Activated B cell treated with CpG ODN at 0.5 μM for 24 hours (primary cell): ENCODE results near the gene CA10. TPM values are rescaled to one million over a fixed set of nuclear protein-coding genes. Genes with fewer than 3 reads are reported as not detected.

Experiments used
- ATAC-seq: fragments of 200-7000 bp; cut with Tn5 transposase; one replicate; pipeline ENCODE4 v1.10.0; 2021; ENCODE audit warnings: low read depth, mild to moderate bottlenecking, moderate library complexity
- CTCF ChIA-PET: fragments of 350-600 bp; sonication (Branson Sonifier 250); formaldehyde crosslinking; loops from one replicate; lab custom pipeline; 2021; ENCODE audit warnings: antibody characterized with exemption; lab: Charles Lee
- POLR2A ChIA-PET: fragments of 350-600 bp; sonication (Branson Sonifier 250); formaldehyde crosslinking; loops from one replicate; lab custom pipeline; 2021; ENCODE audit warnings: antibody characterized with exemption; lab: Charles Lee
- DNase-seq: peaks from one replicate; pipeline ENCODE4 v3.0.0; 2022
- H3K27ac Mint-ChIP-seq: one replicate; pipeline ENCODE4 v1.8.0; 2020; ENCODE audit warnings: mixed read lengths
- H3K27me3 Mint-ChIP-seq: one replicate; pipeline ENCODE4 v1.8.0; 2021; ENCODE audit warnings: mixed read lengths
- H3K36me3 Mint-ChIP-seq: one replicate; pipeline ENCODE4 v1.8.0; 2021; ENCODE audit warnings: low read depth, mixed read lengths
- H3K4me1 Mint-ChIP-seq: one replicate; pipeline ENCODE4 v1.8.0; 2021; ENCODE audit warnings: mixed read lengths
- H3K4me3 Mint-ChIP-seq: one replicate; pipeline ENCODE4 v1.8.0; 2020; ENCODE audit warnings: mild to moderate bottlenecking, mixed read lengths
- H3K9me3 Mint-ChIP-seq: one replicate; pipeline ENCODE4 v1.8.0; 2020; ENCODE audit warnings: mixed read lengths
- intact Hi-C: fragments of 100-400 bp; cut with micrococcal nuclease; formaldehyde crosslinking; loops from one replicate; pipeline ENCODE4 v1.15.1; 2024
- total RNA-seq: library from RNA; stranded (reverse); gene quantifications from 2 replicates; pipeline ENCODE4 v1.2.3, GENCODE V29; 2022
- TF ChIP-seq, protein P1 (sequence below): fragments of 200-600 bp; IDR thresholded peaks from one replicate; pipeline ENCODE4 v1.8.0; 2022; ENCODE audit warnings: antibody characterized with exemption, mild to moderate bottlenecking

Gene CA10
- total RNA-seq, 1 donor from 2014 or later: not detected

DNA sequence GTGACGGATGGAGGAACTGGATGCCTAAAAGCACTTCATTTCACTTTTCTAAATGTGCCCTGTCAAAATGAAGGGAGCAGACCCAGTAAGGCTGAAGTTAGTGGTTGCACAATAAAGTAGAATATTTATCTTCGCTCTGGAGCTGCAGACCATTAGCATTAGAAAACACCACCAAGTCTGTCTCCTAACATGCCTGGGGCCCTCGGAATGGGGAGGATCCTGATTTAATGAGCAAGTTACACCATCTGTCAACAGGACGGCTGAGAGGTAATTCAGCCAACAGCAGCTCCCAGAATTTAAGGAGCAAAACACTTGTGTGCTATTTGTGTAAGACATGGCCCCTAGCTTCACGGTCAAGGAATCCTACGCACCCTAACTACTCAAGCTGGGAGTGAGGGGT lies 22.3 kb downstream of the CA10 start:
- no peak for DNase-seq
- CTCF ChIA-PET: interaction anchor here (1.6 kb wide), 1 partner anchor 29 kb away, joined by 3 read pairs; no protein-coding TSS in a partner anchor
- H3K27ac Mint-ChIP-seq: no peak overlapping the region
- POLR2A ChIA-PET: no interaction called here
- no peak overlapping the region for H3K4me3 Mint-ChIP-seq
- H3K27me3 Mint-ChIP-seq: no peaks in the 10 kb centered on the region
- H3K9me3 Mint-ChIP-seq: no peaks in the 10 kb centered on the region
- TF ChIP-seq, protein P1, sequence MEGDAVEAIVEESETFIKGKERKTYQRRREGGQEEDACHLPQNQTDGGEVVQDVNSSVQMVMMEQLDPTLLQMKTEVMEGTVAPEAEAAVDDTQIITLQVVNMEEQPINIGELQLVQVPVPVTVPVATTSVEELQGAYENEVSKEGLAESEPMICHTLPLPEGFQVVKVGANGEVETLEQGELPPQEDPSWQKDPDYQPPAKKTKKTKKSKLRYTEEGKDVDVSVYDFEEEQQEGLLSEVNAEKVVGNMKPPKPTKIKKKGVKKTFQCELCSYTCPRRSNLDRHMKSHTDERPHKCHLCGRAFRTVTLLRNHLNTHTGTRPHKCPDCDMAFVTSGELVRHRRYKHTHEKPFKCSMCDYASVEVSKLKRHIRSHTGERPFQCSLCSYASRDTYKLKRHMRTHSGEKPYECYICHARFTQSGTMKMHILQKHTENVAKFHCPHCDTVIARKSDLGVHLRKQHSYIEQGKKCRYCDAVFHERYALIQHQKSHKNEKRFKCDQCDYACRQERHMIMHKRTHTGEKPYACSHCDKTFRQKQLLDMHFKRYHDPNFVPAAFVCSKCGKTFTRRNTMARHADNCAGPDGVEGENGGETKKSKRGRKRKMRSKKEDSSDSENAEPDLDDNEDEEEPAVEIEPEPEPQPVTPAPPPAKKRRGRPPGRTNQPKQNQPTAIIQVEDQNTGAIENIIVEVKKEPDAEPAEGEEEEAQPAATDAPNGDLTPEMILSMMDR: no peak
- intact Hi-C loops: no loop called here
- no peaks in the 10 kb centered on the region for H3K4me1 Mint-ChIP-seq
- H3K36me3 Mint-ChIP-seq: no peaks in the 10 kb centered on the region
- ATAC-seq: no peak

DNA sequence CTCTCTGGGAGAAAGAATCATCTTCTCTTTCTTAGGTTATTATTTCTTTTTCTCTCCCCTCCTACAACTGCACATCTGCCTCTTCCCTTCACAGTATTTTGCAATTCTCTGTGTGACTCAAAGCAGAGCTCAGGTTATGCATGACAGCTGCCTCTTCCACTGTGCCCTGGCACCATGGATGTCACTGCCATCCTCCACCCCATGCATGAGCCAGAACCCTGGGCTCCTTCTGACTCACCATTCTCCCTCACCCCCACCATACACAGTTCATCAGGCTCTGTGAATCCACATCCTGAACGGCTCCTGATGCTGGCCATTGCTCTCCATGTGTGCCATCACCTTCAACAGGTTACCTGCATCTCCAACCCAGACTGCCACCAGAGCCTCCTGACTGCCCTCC lies 23.9 kb downstream of the CA10 start:
- Mint-ChIP-seq H3K4me3 (no peak overlapping the region), H3K27ac (no peak overlapping the region), H3K4me1 (no peaks in the 10 kb centered on the region), H3K9me3 (peaks cover under 1% of the 10 kb centered on the region), H3K36me3 (no peaks in the 10 kb centered on the region), H3K27me3 (no peaks in the 10 kb centered on the region)
- TF ChIP-seq, protein P1: no peak
- CTCF ChIA-PET: no interaction called here
- ATAC-seq (no peak), DNase-seq (no peak)
- intact Hi-C loops: no loop called here
- POLR2A ChIA-PET: no interaction called here

DNA sequence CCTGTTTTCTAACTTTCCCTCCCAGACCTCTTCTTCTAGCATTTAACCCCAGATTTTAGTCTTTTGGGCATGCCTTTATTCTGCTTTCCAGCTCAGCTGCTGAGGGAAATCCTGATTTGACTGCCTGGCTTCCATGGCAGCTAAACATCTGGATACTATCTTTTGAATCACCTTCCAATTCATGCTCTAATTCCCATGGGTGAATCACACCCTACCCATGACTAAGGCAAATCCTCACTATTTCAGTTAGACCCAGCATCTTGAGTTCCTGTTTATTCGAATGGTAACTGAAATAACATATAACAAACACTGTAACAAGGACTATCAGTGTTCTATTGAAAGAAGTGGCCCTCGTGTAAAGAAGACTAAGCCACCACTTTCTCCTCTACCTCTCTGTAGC lies 29.8 kb downstream of the CA10 start:
- no peaks in the 10 kb centered on the region for H3K27me3 Mint-ChIP-seq
- POLR2A ChIA-PET: no interaction called here
- no peak overlapping the region for H3K4me3 Mint-ChIP-seq
- DNase-seq (no peak), ATAC-seq (no peak)
- H3K9me3 Mint-ChIP-seq: peaks cover 2% of the 10 kb centered on the region
- TF ChIP-seq, protein P1: no peak
- intact Hi-C loops: no loop called here
- CTCF ChIA-PET: no interaction called here
- H3K4me1 Mint-ChIP-seq: no peaks in the 10 kb centered on the region
- no peaks in the 10 kb centered on the region for H3K36me3 Mint-ChIP-seq
- no peak overlapping the region for H3K27ac Mint-ChIP-seq

- CTCF ChIA-PET: no interaction called here
Observed at GRCh38 chr17:52124993-52125392, 33.5 kb downstream of the CA10 start.

GRCh38 chr17:52124561-52124960 lies 34.0 kb downstream of the CA10 start:
- Mint-ChIP-seq H3K27me3 (no peaks in the 10 kb centered on the region), H3K27ac (no peak overlapping the region), H3K4me3 (no peak overlapping the region), H3K4me1 (no peaks in the 10 kb centered on the region), H3K36me3 (no peaks in the 10 kb centered on the region), H3K9me3 (peaks cover 6% of the 10 kb centered on the region)
- ChIA-PET POLR2A (no interaction called here), CTCF (no interaction called here)
- DNase-seq (no peak), ATAC-seq (no peak)
- intact Hi-C loops: no loop called here
- TF ChIP-seq, protein P1: no peak

More at GRCh38 chr17:52124993-52125392, 33.5 kb downstream of the CA10 start:
- TF ChIP-seq, protein P1: no peak
- intact Hi-C loops: no loop called here
- H3K36me3 Mint-ChIP-seq: no peaks in the 10 kb centered on the region
- POLR2A ChIA-PET: no interaction called here
- no peaks in the 10 kb centered on the region for H3K4me1 Mint-ChIP-seq
- no peaks in the 10 kb centered on the region for H3K27me3 Mint-ChIP-seq
- no peak overlapping the region for H3K27ac Mint-ChIP-seq
- DNase-seq (no peak), ATAC-seq (no peak)
- H3K4me3 Mint-ChIP-seq: no peak overlapping the region
- H3K9me3 Mint-ChIP-seq: peaks cover 7% of the 10 kb centered on the region
